Pancreas (tissue), 10 donors: Measurements from ENCODE around the gene CPTP. TPM values are rescaled to one million over a fixed set of nuclear protein-coding genes. Genes with fewer than 3 reads are reported as not detected.
A peak's percentile ranks its signal among the peaks of the same experiment; 100 is the strongest.

Experiments used
- ATAC-seq, 4 donors: fragments of 200-7000 bp; cut with Tn5 transposase; one replicate each; pipeline versions ENCODE4 v1.8.0 to v1.9.1; 2020; ENCODE audit warnings: mild to moderate bottlenecking in 4 of 4, moderate library complexity in 4 of 4
- DNase-seq, 6 donors: peaks; one replicate each; pipeline ENCODE4 v3.0.0-alpha.2; 2020
- FAIRE-seq: peaks from 2 replicates; lab custom pipeline; 2012; peaks lifted over from hg19 to GRCh38; lab: Jason Lieb, UNC
- H3K27ac ChIP-seq, 4 donors: fragments of 200-600 bp; sonication (generic); 1 replicate in 3 of 4; 2 replicates in 1 of 4; pipeline versions ENCODE4 v1.5.0 to v1.8.0; 2020
- H3K27me3 ChIP-seq, 4 donors: fragments of 200-600 bp; one replicate each; pipeline ENCODE4 v1.8.0; 2021
- H3K36me3 ChIP-seq, 3 donors: fragments of 200-600 bp; sonication (generic) in 1 of 3; one replicate each; pipeline versions ENCODE4 v1.5.0 to v1.8.0; 2020 to 2021
- H3K4me1 ChIP-seq, 3 donors: fragments of 200-600 bp; one replicate each; pipeline ENCODE4 v1.8.0; 2021
- H3K4me3 ChIP-seq, 4 donors: fragments of 200-600 bp; sonication (generic) in 2 of 4; one replicate each; pipeline versions ENCODE4 v1.5.0 to v1.8.0; 2020 to 2021
- H3K9me3 ChIP-seq, 4 donors: fragments of 200-600 bp; one replicate each; pipeline ENCODE4 v1.8.0; 2021
- CTCF ChIP-seq, 4 donors: fragments of 200-600 bp; sonication (generic) in 3 of 4; IDR thresholded peaks; one replicate each; pipeline versions ENCODE4 v1.5.0 to v1.8.0; 2021; ENCODE audit warnings: antibody characterized with exemption in 4 of 4
- WGBS, 2 donors: extraction: QIAGEN DNeasy Blood & Tissue Kit; methylation state at CpG; one replicate each; pipeline ENCODE4 v1.1.7; 2013; 5-methylcytosine and 5-hydroxymethylcytosine counted together
- intact Hi-C, 3 donors: fragments of 100-400 bp; cut with DNase I; formaldehyde crosslinking; loops; one replicate each; pipeline versions ENCODE4 v1.11.1 to v1.14.2; 2022
- polyA plus RNA-seq, 2 donors: library from polyadenylated mRNA; stranded (reverse); fragments of 200-250 nt; gene quantifications; one replicate each; pipeline ENCODE4 v1.2.3, GENCODE V29; 2013
- total RNA-seq, 6 donors: library from RNA; stranded (reverse); fragmentation: NEBNext Ultra II Directional in 4 of 6; extraction: Animal tissue kit (Norgen Biotek cat#: 25700) in 4 of 6; gene quantifications; one replicate each; pipeline versions ENCODE4 v1.2.1 to v1.2.4, GENCODE V29; 2021 to 2023
- donor health status: healthy with polysubstance abuse.
- donor health status: DM: no; HTN: no; CAD: no; lungs with moderate emphysema.
- donor health status: DM: no; HTN: no; CAD: no.
- donor health status: control.
- donor health status: control.
- donor health status: Bipolar disorder and iron deficiency.
- donor health status: DM: yes; HTN: yes; CAD: no.
- donor health status: DM: no; HTN: no; CAD: no.
- donor health status: DM: no; HTN: no; CAD: no.
- donor health status: DM: yes; HTN: yes; CAD: no.

The CPTP gene
- total and polyA plus RNA-seq, 8 donors, result 8.0 to 22.0 (median 11.2) TPM

- Histone ChIP-seq H3K36me3 (no peaks in the 10 kb centered on the region), H3K9me3 (no peaks in the 10 kb centered on the region), H3K4me3 (no peak overlapping the region), H3K27ac (no peak overlapping the region), H3K4me1 (no peaks in the 10 kb centered on the region), H3K27me3 (no peaks in the 10 kb centered on the region)
- FAIRE-seq (no peak), ATAC-seq (peak in 3 of 4 donors; percentile 39 to 46 (median 42)), DNase-seq (peak in 5 of 6 donors; percentile 25 to 55 (median 28))
- intact Hi-C loops, result no loop called here
- no peak for TF ChIP-seq CTCF (IDR thresholded peaks at IDR 0.05)
- WGBS, 2 donors, result 62 to 72% methylated on average over 20 of the region's 20 CpGs
Observed at GRCh38 chr1:1360506-1361169, 36.0 kb downstream of the CPTP start.

- Histone ChIP-seq H3K4me1 (no peaks in the 10 kb centered on the region), H3K27ac (no peak overlapping the region), H3K9me3 (no peaks in the 10 kb centered on the region), H3K27me3 (no peaks in the 10 kb centered on the region), H3K4me3 (no peak overlapping the region), H3K36me3 (no peaks in the 10 kb centered on the region)
- ATAC-seq, result no peak
- WGBS, 2 donors, result 69 to 74% methylated on average over 33 to 35 of the region's 35 CpGs
- no peak for FAIRE-seq
- peak in 3 of 6 donors; percentile 12 to 53 (median 17) for DNase-seq
- intact Hi-C loops, result no loop called here
- TF ChIP-seq CTCF (IDR thresholded peaks at IDR 0.05), result no peak
Observed at GRCh38 chr1:1361233-1361981, 36.8 kb downstream of the CPTP start.

GRCh38 chr1:1361982-1362423, 37.4 kb downstream of the CPTP start:
- no peak overlapping the region for H3K4me3 ChIP-seq
- no peak overlapping the region for H3K27ac ChIP-seq
- no peaks in the 10 kb centered on the region for H3K9me3 ChIP-seq
- intact Hi-C loops, result no loop called here
- ATAC-seq (no peak), DNase-seq (peak in 2 of 6 donors; percentile 20 to 28), FAIRE-seq (no peak)
- no peaks in the 10 kb centered on the region for H3K36me3 ChIP-seq
- no peak for TF ChIP-seq CTCF (IDR thresholded peaks at IDR 0.05)
- WGBS, 2 donors, result 31 to 35% methylated on average over 13 of the region's 13 CpGs
- H3K4me1 ChIP-seq, result no peaks in the 10 kb centered on the region
- no peaks in the 10 kb centered on the region for H3K27me3 ChIP-seq

- 52 to 68% methylated on average over 14 of the region's 14 CpGs for WGBS, 2 donors
- Histone ChIP-seq H3K36me3 (no peaks in the 10 kb centered on the region), H3K27ac (no peak overlapping the region), H3K4me1 (no peaks in the 10 kb centered on the region), H3K4me3 (no peak overlapping the region), H3K9me3 (no peaks in the 10 kb centered on the region), H3K27me3 (no peaks in the 10 kb centered on the region)
- ATAC-seq, result no peak
- peak in 2 of 6 donors; percentile 41 to 54 for DNase-seq
- intact Hi-C loops, result no loop called here
- FAIRE-seq, result no peak
- no peak for TF ChIP-seq CTCF (IDR thresholded peaks at IDR 0.05)
Observed at GRCh38 chr1:1364266-1364665, 39.7 kb downstream of the CPTP start.
